HPDE6-E6E7 (cell line): ENCODE measurements around the gene RASSF8.
A peak's percentile ranks its signal among the peaks of the same experiment; 100 is the strongest.

Experiments used
- DNase-seq: peaks from one replicate; pipeline ENCODE4 v3.0.0; 2011; ENCODE audit warnings: missing footprints; ENCODE audit errors: extremely low spot score

Gene RASSF8

GRCh38 chr12:26058818-26059217 lies 100.3 kb downstream of the RASSF8 start:
- DNase-seq: no peak

- DNase-seq: no peak
Measured at GRCh38 chr12:26062006-26062405, 103.5 kb downstream of the RASSF8 start.

GRCh38 chr12:26062566-26062965 lies 104.1 kb downstream of the RASSF8 start:
- DNase-seq: peak; percentile 26

GRCh38 chr12:26065451-26065850 lies 107.0 kb downstream of the RASSF8 start:
- DNase-seq: no peak

GRCh38 chr12:26068503-26068902 lies 110.0 kb downstream of the RASSF8 start:
- DNase-seq: no peak

GRCh38 chr12:26069796-26070195 lies 111.3 kb downstream of the RASSF8 start:
- DNase-seq: no peak

- no peak for DNase-seq
Measured at GRCh38 chr12:26077915-26078702, 119.6 kb downstream of the RASSF8 start.

- DNase-seq: no peak
Measured at GRCh38 chr12:26080911-26081310, 122.4 kb downstream of the RASSF8 start.

- no peak for DNase-seq
Measured at GRCh38 chr12:26086936-26087335, 128.5 kb downstream of the RASSF8 start.

GRCh38 chr12:26088998-26089397 lies 130.5 kb downstream of the RASSF8 start:
- DNase-seq: no peak

- DNase-seq: no peak
Measured at GRCh38 chr12:26090836-26091510, 132.5 kb downstream of the RASSF8 start.

- DNase-seq: no peak
Measured at GRCh38 chr12:26091822-26092221, 133.3 kb downstream of the RASSF8 start.

GRCh38 chr12:26092346-26093105 lies 134.0 kb downstream of the RASSF8 start:
- DNase-seq: no peak

GRCh38 chr12:26095186-26095585 lies 136.7 kb downstream of the RASSF8 start:
- no peak for DNase-seq

GRCh38 chr12:26096036-26096435 lies 137.6 kb downstream of the RASSF8 start:
- DNase-seq: no peak

- DNase-seq: peak; percentile 93
Measured at GRCh38 chr12:26097046-26097878, 138.8 kb downstream of the RASSF8 start.

GRCh38 chr12:26100666-26101349 lies 142.3 kb downstream of the RASSF8 start:
- DNase-seq: no peak

- DNase-seq: peak; percentile 71
Measured at GRCh38 chr12:26101350-26101734, 142.9 kb downstream of the RASSF8 start.

GRCh38 chr12:26101763-26102162 lies 143.3 kb downstream of the RASSF8 start:
- DNase-seq: no peak

GRCh38 chr12:26102953-26103352 lies 144.5 kb downstream of the RASSF8 start:
- DNase-seq: no peak

GRCh38 chr12:26106347-26106746 lies 147.9 kb downstream of the RASSF8 start:
- DNase-seq: no peak
